GM18858 (cell line): ENCODE results near the gene DBF4B.

Source experiments
- ATAC-seq: cut with Tn5 transposase; IDR thresholded peaks from one replicate; pipeline ENCODE4 v1.9.1; 2021; ENCODE audit not compliant: unreplicated experiment

DBF4B gene

DNA sequence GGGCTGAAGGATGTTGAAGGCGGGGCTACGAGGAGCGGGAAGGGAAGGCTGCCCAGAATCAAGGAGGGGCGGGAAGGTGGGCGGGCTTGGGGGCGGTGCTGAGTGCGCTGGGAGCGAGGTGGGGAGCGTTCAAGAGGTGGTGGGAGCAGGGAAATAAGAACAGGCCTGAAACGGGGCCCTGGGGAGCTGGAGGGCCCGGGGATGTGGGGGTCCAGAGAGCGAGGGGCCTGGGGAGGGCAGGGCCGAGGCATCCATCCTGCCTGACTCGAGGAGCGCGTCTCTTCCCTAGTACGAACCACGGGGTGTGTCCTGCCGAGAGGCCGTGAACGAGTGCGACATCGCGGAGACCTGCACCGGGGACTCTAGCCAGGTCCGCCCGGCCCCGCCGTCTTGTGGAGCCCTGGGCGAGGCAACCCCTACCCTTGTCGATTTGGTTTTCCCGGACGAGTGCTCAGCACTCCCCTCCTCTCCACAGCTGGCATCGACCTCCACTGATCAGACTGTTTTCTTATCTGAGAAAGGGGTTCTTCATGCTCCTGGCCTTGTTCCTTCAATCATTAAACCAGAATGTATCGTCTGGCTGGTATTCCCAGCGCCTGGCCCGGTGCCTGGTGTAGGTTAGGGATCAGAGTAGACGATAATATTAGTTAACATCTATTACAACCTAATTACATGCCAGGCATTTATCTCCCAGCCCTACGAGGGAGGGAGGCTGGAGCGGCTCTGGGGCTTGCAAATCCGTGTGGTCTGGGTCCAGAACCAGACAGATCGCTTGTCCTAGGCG lies 67.6 kb downstream of the DBF4B start:
- ATAC-seq = no peak

GRCh38 chr17:44776628-44777393 lies 68.3 kb downstream of the DBF4B start:
- ATAC-seq = no peak

DNA sequence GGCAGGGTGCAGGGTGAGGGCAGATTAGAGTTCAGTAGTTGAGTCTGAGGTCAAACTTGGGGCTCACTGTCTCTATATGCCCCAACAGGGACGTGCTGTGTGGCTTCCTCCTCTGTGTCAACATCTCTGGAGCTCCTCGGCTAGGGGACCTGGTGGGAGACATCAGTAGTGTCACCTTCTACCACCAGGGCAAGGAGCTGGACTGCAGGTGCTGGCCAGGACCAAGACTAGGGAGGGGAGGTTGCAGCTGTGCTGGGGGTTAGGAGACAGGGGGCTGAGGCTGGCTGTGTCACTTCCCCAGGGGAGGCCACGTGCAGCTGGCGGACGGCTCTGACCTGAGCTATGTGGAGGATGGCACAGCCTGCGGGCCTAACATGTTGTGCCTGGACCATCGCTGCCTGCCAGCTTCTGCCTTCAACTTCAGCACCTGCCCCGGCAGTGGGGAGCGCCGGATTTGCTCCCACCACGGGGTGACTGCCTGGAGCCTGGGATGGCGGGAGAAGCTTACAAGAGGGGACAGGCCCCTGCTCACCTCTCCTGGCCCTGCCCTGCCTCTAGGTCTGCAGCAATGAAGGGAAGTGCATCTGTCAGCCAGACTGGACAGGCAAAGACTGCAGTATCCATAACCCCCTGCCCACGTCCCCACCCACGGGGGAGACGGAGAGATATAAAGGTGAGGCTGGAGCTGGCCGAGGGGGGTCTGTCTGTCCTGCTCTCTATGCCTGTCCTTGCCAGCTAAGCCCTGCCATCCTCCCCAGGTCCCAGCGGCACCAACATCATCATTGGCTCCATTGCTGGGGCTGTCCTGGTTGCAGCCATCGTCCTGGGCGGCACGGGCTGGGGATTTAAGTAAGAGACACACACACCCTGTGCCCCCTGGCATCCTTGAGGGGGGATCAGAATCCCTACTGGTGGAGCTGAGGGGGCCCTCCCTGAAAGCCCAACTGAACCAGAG lies 69.2 kb downstream of the DBF4B start:
- no peak for ATAC-seq

- no peak for ATAC-seq
Observed at GRCh38 chr17:44778656-44779210, 70.3 kb downstream of the DBF4B start.

- no peak for ATAC-seq
Observed at GRCh38 chr17:44779211-44780025, 71.0 kb downstream of the DBF4B start.

- ATAC-seq = no peak
Observed at GRCh38 chr17:44780161-44780560, 71.7 kb downstream of the DBF4B start.

DNA sequence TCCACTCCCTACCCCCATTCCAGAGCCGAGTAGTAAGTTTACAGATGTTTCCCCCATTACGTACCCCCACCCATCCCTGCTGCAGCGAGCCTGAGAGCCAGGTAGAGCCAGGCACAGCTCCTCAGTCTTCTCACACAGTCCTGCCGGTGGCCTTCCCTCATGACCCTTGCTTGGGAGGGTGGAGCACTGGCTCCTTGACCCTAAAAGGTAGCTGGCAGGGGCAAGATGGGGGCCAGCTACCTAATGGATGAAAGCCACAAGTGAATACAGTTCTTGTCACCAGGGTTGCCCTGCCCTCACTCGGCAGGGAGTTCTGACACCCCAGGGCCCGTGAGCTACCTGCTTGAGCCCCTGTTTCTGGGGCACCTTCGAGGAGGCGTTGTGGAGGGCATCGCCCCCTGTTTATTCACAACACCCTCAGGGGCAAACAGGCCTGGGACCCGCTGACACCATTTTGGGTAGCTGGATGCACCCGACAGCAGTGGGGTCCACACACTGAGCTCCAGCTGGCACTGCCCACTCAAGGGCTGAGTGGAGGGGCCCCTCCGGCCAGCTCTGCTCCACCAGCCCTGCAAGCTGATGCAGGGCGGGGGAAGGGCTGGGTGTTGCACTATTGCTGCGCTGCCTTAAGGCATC lies 72.5 kb downstream of the DBF4B start:
- no peak for ATAC-seq

DNA sequence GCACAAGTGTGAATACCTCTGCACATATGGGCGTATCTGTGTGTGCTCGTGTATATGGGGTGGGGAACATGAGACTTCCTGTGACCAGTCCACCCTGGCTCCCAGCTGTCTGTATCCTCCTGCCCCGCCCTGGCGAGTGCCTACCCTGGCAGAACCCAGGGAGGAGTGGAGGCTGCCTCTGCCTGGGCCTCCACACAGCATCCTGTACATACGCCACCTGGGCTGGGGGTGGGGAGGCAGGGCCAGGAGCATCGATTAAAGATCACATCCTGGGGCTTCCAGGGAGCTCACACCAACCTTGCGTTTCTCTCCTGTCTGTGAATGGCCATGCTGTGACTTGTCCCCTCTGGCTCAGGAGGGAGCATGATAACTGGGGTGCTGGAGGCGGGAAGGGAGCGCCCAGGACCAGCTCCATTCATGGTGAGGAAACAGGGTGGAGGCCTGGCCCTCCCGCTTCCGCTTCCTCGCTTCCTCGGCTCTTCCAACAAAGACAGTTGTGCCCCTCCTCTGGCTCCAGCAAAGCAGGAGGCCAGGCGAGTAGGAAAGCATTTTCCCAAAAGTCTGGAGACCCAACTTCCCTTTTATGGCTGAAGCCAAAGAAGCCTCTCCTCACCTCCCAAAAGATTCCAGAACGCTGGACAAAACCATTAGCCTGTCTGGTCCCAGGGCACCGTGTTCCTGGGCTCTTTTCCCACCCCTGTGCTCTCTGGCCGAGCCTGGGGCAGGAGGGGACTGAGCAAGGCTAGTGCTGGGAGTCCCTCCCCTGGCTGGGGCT lies 73.3 kb downstream of the DBF4B start:
- no peak for ATAC-seq

DNA sequence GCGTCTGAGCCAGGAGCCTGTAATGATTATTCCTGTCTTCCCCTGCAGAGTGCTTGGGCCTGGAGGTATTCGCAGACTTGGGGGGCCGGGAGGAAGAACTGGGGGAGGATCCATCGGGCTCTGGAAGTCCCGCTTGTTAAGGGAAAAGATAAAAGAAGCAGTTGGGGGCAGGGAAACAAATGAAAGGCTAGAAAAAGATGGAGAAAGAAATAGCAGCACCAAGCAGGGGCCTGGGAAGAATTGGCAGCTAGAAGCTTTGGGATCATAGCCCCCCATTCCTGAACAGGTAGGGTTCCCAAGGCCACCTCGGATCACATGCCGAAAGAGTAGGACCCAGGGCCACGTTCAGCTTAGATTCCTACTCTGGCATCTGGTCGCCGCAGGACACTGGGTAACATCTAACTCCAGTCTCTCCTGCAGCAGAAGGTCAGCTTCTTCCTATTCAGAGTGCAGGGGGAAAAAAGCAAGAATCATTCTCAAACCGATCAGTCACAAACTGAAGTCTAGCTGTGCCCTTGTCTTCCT lies 73.9 kb downstream of the DBF4B start:
- no peak for ATAC-seq

DNA sequence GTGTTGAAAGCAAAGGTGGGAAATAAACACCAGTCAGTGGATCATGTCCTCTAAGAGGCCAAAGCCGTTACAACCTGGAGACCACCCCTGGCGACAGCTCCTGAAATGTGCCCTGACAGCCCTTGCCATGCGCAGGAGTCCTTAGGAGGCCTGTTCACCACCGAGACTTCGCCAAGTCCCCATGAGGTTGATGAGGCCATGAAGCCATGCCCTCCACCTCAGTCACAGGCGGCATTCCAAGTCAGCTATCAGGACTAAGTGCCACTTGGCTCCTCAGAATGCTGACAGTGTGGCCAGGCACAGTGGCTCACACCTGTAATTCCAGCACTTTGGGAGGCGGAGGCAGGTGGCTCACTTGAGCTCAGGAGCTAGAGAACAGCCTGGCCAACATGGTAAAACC lies 77.5 kb downstream of the DBF4B start:
- ATAC-seq = no peak

DNA sequence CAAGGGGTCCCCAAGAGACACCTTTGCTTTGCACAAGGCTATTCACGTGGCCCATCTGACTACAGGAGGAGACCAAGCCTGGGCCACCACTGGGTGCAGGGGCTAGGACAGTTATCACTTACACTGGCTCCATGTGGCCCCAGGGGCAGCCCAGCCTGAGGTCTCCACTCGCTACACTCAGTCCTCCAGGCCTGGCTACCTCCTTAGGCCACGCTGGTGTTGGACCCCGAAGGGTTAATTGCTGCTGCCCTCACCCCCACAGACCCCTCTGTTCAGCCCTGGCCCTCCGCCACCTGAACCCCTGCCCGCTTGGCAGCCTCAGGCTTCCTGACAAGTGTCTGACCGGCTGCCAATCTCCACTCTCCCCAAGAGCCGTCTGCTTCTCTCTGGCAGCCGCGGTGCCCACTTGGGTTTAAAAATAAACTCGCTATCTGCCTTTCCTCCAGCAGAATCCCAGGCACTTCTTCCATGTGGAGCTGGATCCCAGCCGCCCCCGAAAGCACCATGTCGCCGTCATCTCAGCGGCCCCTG lies 78.2 kb downstream of the DBF4B start:
- no peak for ATAC-seq

- ATAC-seq = no peak
Observed at GRCh38 chr17:44787271-44787940, 78.9 kb downstream of the DBF4B start.

DNA sequence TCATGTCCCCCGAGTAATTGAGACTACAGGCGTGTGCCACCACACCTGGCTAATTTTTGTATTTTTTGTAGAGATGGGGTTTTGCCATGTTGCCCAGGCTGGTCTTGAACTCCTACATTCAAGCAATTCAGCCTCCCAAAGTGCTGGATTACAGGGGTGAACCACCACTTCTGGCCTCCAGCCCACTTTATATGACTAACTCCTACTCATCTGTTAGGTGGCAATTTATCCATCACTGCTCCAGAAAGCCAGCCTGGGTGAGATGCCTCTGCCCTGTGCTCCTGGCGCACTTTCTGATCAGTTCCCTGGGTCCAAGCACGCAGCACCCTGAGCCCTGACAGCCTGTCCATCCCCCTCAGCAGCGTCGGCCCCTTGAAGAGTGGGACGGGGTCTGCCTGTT lies 79.7 kb downstream of the DBF4B start:
- ATAC-seq = no peak

GRCh38 chr17:44792276-44792675 lies 83.8 kb downstream of the DBF4B start:
- no peak for ATAC-seq

- no peak for ATAC-seq
Observed at GRCh38 chr17:44793885-44794842, 85.7 kb downstream of the DBF4B start.

DNA sequence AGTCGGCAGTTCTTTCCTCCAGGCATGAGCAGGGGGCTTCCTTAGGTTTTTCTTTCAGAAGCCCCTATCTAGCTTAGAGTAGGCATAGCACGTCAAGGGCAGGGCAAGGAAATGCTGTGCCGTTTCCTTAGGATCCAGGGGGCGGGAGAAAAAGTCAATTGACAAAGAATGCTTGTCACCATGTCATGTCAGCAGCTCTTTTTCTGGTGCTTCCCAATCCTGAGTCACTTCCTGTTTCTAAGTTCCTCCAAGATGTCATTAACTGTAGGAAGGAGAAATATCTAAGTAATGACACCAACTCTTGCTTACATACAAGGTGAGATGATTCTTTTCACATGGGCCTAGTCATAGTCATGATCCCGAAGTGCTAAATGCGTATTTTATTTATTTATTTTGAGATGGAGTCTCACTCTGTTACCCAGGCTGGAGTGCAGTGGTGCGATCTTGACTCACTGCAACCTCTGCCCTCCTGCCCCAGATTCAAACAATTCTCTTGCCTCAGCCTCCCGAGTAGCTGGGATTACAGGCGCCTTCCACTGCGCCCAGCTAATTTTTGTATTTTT lies 86.5 kb downstream of the DBF4B start:
- no peak for ATAC-seq
